GM21619 (cell line): Measurements from ENCODE around the gene STARD13.
A peak's percentile ranks its signal among the peaks of the same experiment; 100 is the strongest.

Source experiments
- ATAC-seq: cut with Tn5 transposase; IDR thresholded peaks from one replicate; pipeline ENCODE4 v1.9.1; 2021; ENCODE audit not compliant: unreplicated experiment

STARD13 gene

GRCh38 chr13:33285420-33286124 lies at the start of gene STARD13:
TSS of gene STARD13 (minus strand) at chr13:33285755. CDS start at chr13:33285638, 117 bp downstream.
- ATAC-seq, result peak; percentile 64

- ATAC-seq, result no peak
Measured at GRCh38 chr13:33334831-33335230, 49.3 kb upstream of the STARD13 start.

GRCh38 chr13:33331962-33332361 lies 46.4 kb upstream of the STARD13 start:
- no peak for ATAC-seq

GRCh38 chr13:33330483-33330882 lies 44.9 kb upstream of the STARD13 start:
- ATAC-seq, result no peak

GRCh38 chr13:33328701-33329100 lies 43.1 kb upstream of the STARD13 start:
- ATAC-seq, result no peak

- no peak for ATAC-seq
Measured at GRCh38 chr13:33326723-33327122, 41.2 kb upstream of the STARD13 start.

- no peak for ATAC-seq
Measured at GRCh38 chr13:33326246-33326645, 40.7 kb upstream of the STARD13 start.

GRCh38 chr13:33323801-33324510 lies 38.4 kb upstream of the STARD13 start:
- ATAC-seq, result no peak

- no peak for ATAC-seq
Measured at GRCh38 chr13:33322965-33323668, 37.6 kb upstream of the STARD13 start.

- no peak for ATAC-seq
Measured at GRCh38 chr13:33322543-33322809, 36.9 kb upstream of the STARD13 start.

- ATAC-seq, result no peak
Measured at GRCh38 chr13:33321686-33322542, 36.4 kb upstream of the STARD13 start.

- no peak for ATAC-seq
Measured at GRCh38 chr13:33319859-33320258, 34.3 kb upstream of the STARD13 start.

- ATAC-seq, result no peak
Measured at GRCh38 chr13:33318744-33319143, 33.2 kb upstream of the STARD13 start.

GRCh38 chr13:33318037-33318436 lies 32.5 kb upstream of the STARD13 start:
- ATAC-seq, result no peak

- no peak for ATAC-seq
Measured at GRCh38 chr13:33316890-33317289, 31.3 kb upstream of the STARD13 start.

GRCh38 chr13:33313504-33313903 lies 27.9 kb upstream of the STARD13 start:
- ATAC-seq, result no peak

GRCh38 chr13:33312861-33313212 lies 27.3 kb upstream of the STARD13 start:
- ATAC-seq, result no peak

GRCh38 chr13:33312150-33312860 lies 26.8 kb upstream of the STARD13 start:
- no peak for ATAC-seq

- no peak for ATAC-seq
Measured at GRCh38 chr13:33311040-33311439, 25.5 kb upstream of the STARD13 start.

- ATAC-seq, result no peak
Measured at GRCh38 chr13:33310245-33311038, 24.9 kb upstream of the STARD13 start.
